Testis (tissue), 3 donors: Measurements from ENCODE around the gene OR1F1. TPM values are rescaled to one million over a fixed set of nuclear protein-coding genes. Genes with fewer than 3 reads are reported as not detected.
"Not testable (repeated sequence)": the region's sequence is repeated elsewhere in the genome, so short reads cannot be mapped to it uniquely, and the experiment has no call there.

Source experiments
- DNase-seq: peaks from one replicate; pipeline ENCODE4 v3.0.0-alpha.2; 2019
- H3K27ac ChIP-seq, 2 donors: fragments of 200-600 bp; sonication (generic); one replicate each; pipeline ENCODE4 v1.5.1; 2019
- H3K27me3 ChIP-seq: fragments of 200-600 bp; sonication (generic); one replicate; pipeline ENCODE4 v1.5.1; 2019
- H3K36me3 ChIP-seq: fragments of 200-600 bp; sonication (generic); one replicate; pipeline ENCODE4 v1.5.1; 2017; ENCODE audit warnings: low read depth; ENCODE audit errors: missing control alignments
- H3K4me1 ChIP-seq: fragments of 200-600 bp; sonication (generic); one replicate; pipeline ENCODE4 v1.5.1; 2019
- H3K4me3 ChIP-seq, 2 donors: fragments of 200-600 bp; sonication (generic); one replicate each; pipeline ENCODE4 v1.5.1; 2017 to 2019
- H3K9me3 ChIP-seq: fragments of 200-600 bp; sonication (generic); one replicate; pipeline ENCODE4 v1.5.1; 2017
- POLR2A ChIP-seq: fragments of 450-650 bp; IDR thresholded peaks from one replicate; pipeline ENCODE4 v1.6.1; 2017; ENCODE audit warnings: antibody characterized with exemption, mild to moderate bottlenecking, moderate library complexity
- WGBS, 2 donors: methylation state at CpG; one replicate each; pipeline ENCODE4 v1.1.5; 2018; 5-methylcytosine and 5-hydroxymethylcytosine counted together
- intact Hi-C: fragments of 100-400 bp; cut with DNase I; formaldehyde crosslinking; loops from one replicate; pipeline ENCODE4 v1.15.1; 2023; ENCODE audit warnings: low total_unique reads
- polyA plus RNA-seq: library from polyadenylated mRNA; stranded (reverse); fragments of 350-450 nt; fragmentation: Illumina TruSeq; extraction: RNeasy Lipid Tissue Mini Kit (QIAGEN cat#74804); gene quantifications from one replicate; pipeline ENCODE4 v1.2.3, GENCODE V29; 2014; ENCODE audit warnings: low read depth, low replicate concordance; ENCODE audit not compliant: insufficient read depth
- total RNA-seq, 2 donors: library from RNA; depleted of rRNA; stranded (reverse); fragments of >200 nt; gene quantifications; one replicate each; pipeline ENCODE4 v1.2.3, GENCODE V29; 2016
- TF ChIP-seq, protein P1 (sequence below), 3 experiments: fragments of 450-650 bp in 2 of 3; fragments of 200-600 bp in 1 of 3; sonication (generic) in 1 of 3; IDR thresholded peaks; one replicate each; pipeline ENCODE4 v1.5.1; 2016 to 2019; ENCODE audit warnings: antibody characterized with exemption in 3 of 3, mild to moderate bottlenecking in 2 of 3, moderate library complexity in 1 of 3

The OR1F1 gene
- total and polyA plus RNA-seq, 3 donors from 2014 or later, result not detected

DNA sequence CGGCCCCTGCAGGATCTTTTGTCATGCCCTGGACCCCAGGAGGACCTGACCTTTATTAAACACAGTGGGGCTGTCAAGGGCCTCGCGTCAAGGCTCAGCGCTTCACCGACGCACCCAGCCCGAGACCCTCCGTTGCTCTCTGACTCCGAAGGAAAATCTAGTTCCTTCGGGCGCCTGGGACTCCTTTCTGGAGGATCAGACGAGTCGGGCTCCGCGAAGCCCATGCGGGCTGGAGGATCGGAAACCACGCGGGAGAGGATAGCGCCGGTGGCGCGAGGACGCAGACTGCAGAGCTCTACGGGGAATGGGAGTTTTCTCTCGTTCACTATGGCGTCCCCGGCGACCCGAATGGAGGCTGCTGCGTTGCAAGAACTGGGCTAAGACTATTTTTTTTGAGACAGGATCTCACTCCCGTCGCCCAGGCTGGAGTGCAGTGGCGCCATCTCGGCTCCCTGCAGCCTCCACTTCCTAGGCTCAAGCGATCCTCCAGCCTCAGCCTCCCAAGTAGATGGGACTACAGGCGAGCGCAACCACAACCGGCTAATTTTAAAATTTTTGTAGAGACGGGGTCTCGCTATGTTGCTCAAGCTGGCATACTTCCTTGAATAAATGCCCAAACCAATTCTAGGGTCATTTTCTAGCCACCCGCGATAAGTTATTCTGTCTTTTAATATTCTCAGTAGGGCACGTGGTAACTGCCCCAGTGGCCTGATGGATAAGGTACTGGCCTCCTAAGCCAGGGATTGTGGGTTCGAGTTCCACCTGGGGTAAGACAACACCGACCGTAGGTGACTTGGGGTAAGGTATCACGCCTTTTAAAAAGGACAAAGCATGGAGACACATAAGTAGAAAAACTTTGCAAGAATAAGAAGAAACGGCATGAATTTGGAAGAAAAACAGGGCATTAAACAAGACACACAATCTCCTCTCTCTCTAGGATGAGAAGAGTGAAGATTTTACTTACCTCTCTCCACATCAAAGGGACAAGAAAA is 5.5 kb downstream of the OR1F1 start:
- Histone ChIP-seq H3K27me3 (no peaks in the 10 kb centered on the region), H3K27ac (no peak overlapping the region), H3K4me3 (no peak overlapping the region), H3K4me1 (no peaks in the 10 kb centered on the region), H3K36me3 (no peaks in the 10 kb centered on the region), H3K9me3 (no peaks in the 10 kb centered on the region)
- intact Hi-C loops, result no loop called here
- 56 to 61% methylated on average over 30 to 49 of the region's 49 CpGs for WGBS, 2 donors
- DNase-seq, result no peak
- TF ChIP-seq, protein P1, sequence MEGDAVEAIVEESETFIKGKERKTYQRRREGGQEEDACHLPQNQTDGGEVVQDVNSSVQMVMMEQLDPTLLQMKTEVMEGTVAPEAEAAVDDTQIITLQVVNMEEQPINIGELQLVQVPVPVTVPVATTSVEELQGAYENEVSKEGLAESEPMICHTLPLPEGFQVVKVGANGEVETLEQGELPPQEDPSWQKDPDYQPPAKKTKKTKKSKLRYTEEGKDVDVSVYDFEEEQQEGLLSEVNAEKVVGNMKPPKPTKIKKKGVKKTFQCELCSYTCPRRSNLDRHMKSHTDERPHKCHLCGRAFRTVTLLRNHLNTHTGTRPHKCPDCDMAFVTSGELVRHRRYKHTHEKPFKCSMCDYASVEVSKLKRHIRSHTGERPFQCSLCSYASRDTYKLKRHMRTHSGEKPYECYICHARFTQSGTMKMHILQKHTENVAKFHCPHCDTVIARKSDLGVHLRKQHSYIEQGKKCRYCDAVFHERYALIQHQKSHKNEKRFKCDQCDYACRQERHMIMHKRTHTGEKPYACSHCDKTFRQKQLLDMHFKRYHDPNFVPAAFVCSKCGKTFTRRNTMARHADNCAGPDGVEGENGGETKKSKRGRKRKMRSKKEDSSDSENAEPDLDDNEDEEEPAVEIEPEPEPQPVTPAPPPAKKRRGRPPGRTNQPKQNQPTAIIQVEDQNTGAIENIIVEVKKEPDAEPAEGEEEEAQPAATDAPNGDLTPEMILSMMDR (IDR thresholded peaks at IDR 0.05), result no peak
- TF ChIP-seq POLR2A, result no peak

DNA sequence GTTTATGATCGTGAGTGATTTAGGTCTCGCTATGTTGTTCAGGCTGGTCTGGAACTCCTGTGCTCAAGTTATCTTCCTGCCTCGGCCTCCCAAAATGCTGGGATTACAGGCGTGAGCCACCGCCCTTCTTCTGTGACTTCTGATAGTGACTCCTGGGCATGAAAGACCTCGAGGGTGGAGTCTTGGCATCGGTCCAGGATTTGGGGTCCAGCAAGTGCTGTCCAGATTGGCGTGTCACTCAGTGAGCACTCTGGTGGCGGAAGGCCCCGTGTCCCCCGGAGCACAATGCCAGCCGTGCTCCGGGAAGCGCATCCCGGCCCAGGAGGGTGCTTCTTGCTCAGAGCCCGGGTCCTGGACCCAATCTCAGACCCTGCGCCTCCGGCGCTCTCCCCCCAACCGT is 6.8 kb downstream of the OR1F1 start:
- TF ChIP-seq, protein P1 (IDR thresholded peaks at IDR 0.05), result no peak
- no peak for TF ChIP-seq POLR2A
- Histone ChIP-seq H3K27me3 (no peaks in the 10 kb centered on the region), H3K4me3 (no peak overlapping the region), H3K36me3 (no peaks in the 10 kb centered on the region), H3K27ac (no peak overlapping the region), H3K4me1 (no peaks in the 10 kb centered on the region), H3K9me3 (no peaks in the 10 kb centered on the region)
- intact Hi-C loops, result no loop called here
- 55 to 70% methylated on average over 16 to 20 of the region's 20 CpGs for WGBS, 2 donors
- DNase-seq, result no peak

GRCh38 chr16:3195975-3196374 is 8.0 kb downstream of the OR1F1 start:
- DNase-seq, result no peak

DNA sequence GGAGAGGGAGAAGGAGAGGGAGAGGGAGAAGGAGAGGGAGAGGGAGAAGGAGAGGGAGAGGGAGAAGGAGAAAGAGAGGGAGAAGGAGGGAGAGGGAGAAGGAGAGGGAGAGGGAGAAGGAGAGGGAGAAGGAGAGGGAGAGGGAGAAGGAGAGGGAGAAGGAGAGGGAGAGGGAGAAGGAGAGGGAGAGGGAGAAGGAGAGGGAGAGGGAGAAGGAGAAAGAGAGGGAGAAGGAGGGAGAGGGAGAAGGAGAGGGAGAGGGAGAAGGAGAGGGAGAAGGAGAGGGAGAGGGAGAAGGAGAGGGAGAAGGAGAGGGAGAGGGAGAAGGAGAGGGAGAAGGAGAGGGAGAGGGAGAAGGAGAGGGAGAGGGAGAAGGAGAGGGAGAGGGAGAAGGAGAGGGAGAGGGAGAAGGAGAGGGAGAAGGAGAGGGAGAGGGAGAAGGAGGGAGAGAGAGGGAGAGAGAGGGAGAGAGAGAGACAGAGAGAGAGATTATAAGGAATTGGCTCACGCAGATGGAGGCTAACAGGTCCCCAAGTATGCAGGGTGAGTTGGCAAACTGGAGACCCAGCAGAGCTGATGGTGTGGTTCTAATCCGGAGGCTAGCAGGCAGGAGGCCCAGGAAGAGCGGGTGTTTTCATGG is 9.8 kb downstream of the OR1F1 start:
- not testable (repeated sequence) for H3K27me3 ChIP-seq

More at GRCh38 chr16:3195975-3196374, 8.0 kb downstream of the OR1F1 start:
- H3K27ac ChIP-seq, result no peak overlapping the region
- TF ChIP-seq, protein P1 (IDR thresholded peaks at IDR 0.05), result no peak
- no peak for TF ChIP-seq POLR2A
- H3K27me3 ChIP-seq, result no peaks in the 10 kb centered on the region
- intact Hi-C loops, result no loop called here
- WGBS, 2 donors, result 60 to 73% methylated on average over 8 to 10 of the region's 10 CpGs
- no peak overlapping the region for H3K4me3 ChIP-seq
- H3K4me1 ChIP-seq, result no peaks in the 10 kb centered on the region
- no peaks in the 10 kb centered on the region for H3K36me3 ChIP-seq
- no peaks in the 10 kb centered on the region for H3K9me3 ChIP-seq

GRCh38 chr16:3198334-3199072 is 10.5 kb downstream of the OR1F1 start:
- no peaks in the 10 kb centered on the region for H3K27me3 ChIP-seq
- TF ChIP-seq, protein P1 (IDR thresholded peaks at IDR 0.05), result no peak
- no peak for TF ChIP-seq POLR2A
- DNase-seq, result no peak
- WGBS, 2 donors, result 73 to 83% methylated on average over 13 of the region's 13 CpGs
- H3K9me3 ChIP-seq, result no peaks in the 10 kb centered on the region
- H3K36me3 ChIP-seq, result no peaks in the 10 kb centered on the region
- no peak overlapping the region for H3K4me3 ChIP-seq
- no peak overlapping the region for H3K27ac ChIP-seq
- intact Hi-C loops, result no loop called here
- H3K4me1 ChIP-seq, result no peaks in the 10 kb centered on the region

More for the DNA sequence above, 9.8 kb downstream of the OR1F1 start:
- H3K9me3 ChIP-seq, H3K4me3 ChIP-seq, H3K36me3 ChIP-seq, DNase-seq, H3K4me1 ChIP-seq, intact Hi-C loops, H3K27ac ChIP-seq: not testable (repeated sequence)
- 80 to 92% methylated on average over 3 of the region's 3 CpGs for WGBS, 2 donors
